Peyer's patch (tissue), 4 donors: ENCODE measurements around the gene MACROD2.

Experiments
- CTCF ChIP-seq, 6 experiments: fragments of 450-650 bp in 4 of 6; fragments of 200-600 bp in 2 of 6; sonication (generic) in 1 of 6; IDR thresholded peaks; one replicate each; pipeline ENCODE4 v1.5.1; 2017 to 2019; ENCODE audit warnings: antibody characterized with exemption in 6 of 6, mild to moderate bottlenecking in 3 of 6, moderate library complexity in 1 of 6
- POLR2A ChIP-seq, 2 donors: fragments of 450-650 bp; IDR thresholded peaks; one replicate each; pipeline ENCODE4 v1.5.1; 2017; ENCODE audit warnings: antibody characterized with exemption in 2 of 2, mild to moderate bottlenecking in 2 of 2, moderate library complexity in 2 of 2

- TF ChIP-seq CTCF (IDR thresholded peaks at IDR 0.05) (no peak), POLR2A (IDR thresholded peaks at IDR 0.05) (no peak)
These were observed 883.8 kb downstream of the MACROD2 start for GRCh38 chr20:14879020-14879697.
